GM23248 (cell line): ENCODE results near the gene MPP7.

Experiments
- EZH2 ChIP-seq: fragments of 200-600 bp; sonication (generic); IDR thresholded peaks from 2 replicates; pipeline ENCODE4 v1.6.1; 2018; ENCODE audit warnings: antibody characterized with exemption, mild to moderate bottlenecking; ENCODE audit not compliant: insufficient read depth, poor library complexity, severe bottlenecking
- EZH2phosphoT487 ChIP-seq: fragments of 200-600 bp; sonication (generic); IDR thresholded peaks from 2 replicates; pipeline ENCODE4 v1.6.1; 2018; ENCODE audit warnings: antibody characterized with exemption, moderate library complexity, mild to moderate bottlenecking, low read depth; ENCODE audit not compliant: insufficient read depth

GRCh38 chr10:28349892-28350291 lies 47.0 kb upstream of the MPP7 start:
- TF ChIP-seq EZH2, result no peak
- no peak for TF ChIP-seq EZH2phosphoT487
